Upper lobe of left lung (tissue), 4 donors: ENCODE measurements around the gene RUNX2.

Experiments used
- CTCF ChIP-seq, 6 experiments: fragments of 450-650 bp in 4 of 6; fragments of 200-600 bp in 2 of 6; sonication (generic) in 2 of 6; IDR thresholded peaks; one replicate each; pipeline ENCODE4 v1.5.1; 2016 to 2019; ENCODE audit warnings: antibody characterized with exemption in 6 of 6
- EP300 ChIP-seq, 4 donors: sonication (generic); formaldehyde crosslinking; IDR thresholded peaks; one replicate each; pipeline ENCODE4 v1.5.1; 2017; ENCODE audit warnings: antibody characterized with exemption in 4 of 4, control low read depth in 2 of 4
- POLR2A ChIP-seq, 4 donors: fragments of 450-650 bp; IDR thresholded peaks; one replicate each; pipeline ENCODE4 v1.5.1; 2016 to 2017; ENCODE audit warnings: antibody characterized with exemption in 4 of 4, mild to moderate bottlenecking in 2 of 4
- POLR2AphosphoS5 ChIP-seq, 2 donors: sonication (generic); formaldehyde crosslinking; IDR thresholded peaks; one replicate each; pipeline ENCODE4 v1.5.1; 2017; ENCODE audit warnings: antibody characterized with exemption in 2 of 2

GRCh38 chr6:45441851-45442453 is 113.8 kb downstream of the RUNX2 start:
- no peak for TF ChIP-seq EP300 (IDR thresholded peaks at IDR 0.05)
- TF ChIP-seq CTCF (IDR thresholded peaks at IDR 0.05): no peak
- no peak for TF ChIP-seq POLR2AphosphoS5 (IDR thresholded peaks at IDR 0.05)
- TF ChIP-seq POLR2A (IDR thresholded peaks at IDR 0.05): no peak
